Adrenal gland (tissue), 5 donors: ENCODE results near the gene IL1RAP.

Experiments used
- POLR2A ChIP-seq, 2 donors: fragments of 450-650 bp; IDR thresholded peaks; one replicate each; pipeline ENCODE4 v1.6.1; 2017; ENCODE audit warnings: antibody characterized with exemption in 2 of 2, mild to moderate bottlenecking in 2 of 2, moderate library complexity in 1 of 2
- TF ChIP-seq, protein P1 (sequence below), 6 experiments: fragments of 450-650 bp in 4 of 6; fragments of 200-600 bp in 2 of 6; sonication (generic) in 1 of 6; IDR thresholded peaks; 1 replicate in 5 of 6; 2 replicates in 1 of 6; pipeline versions ENCODE4 v1.5.1 to v1.8.0; 2016 to 2021; ENCODE audit warnings: antibody characterized with exemption in 6 of 6, mild to moderate bottlenecking in 2 of 6, moderate library complexity in 1 of 6
- donor health status: DM: no; HTN: no; CAD: no.

DNA sequence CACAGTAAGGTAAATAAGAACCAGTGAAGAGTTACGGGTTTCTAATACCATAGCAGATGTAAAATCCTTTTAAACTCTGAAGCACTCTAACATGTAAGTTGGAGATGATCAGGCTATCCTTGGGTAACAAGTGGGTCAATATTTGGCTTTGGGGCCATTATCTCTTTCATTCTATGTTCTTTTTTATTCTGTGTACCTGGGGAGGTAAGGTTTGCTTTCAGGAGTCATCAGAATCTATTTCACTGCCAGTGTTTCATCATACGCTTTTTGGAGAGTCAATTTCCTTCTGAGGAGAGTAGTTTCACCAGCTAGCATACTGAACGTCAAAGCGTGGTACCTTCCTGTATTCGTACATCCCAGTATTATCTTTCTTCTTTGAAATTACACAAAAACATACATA is 182.1 kb downstream of the IL1RAP start:
- TF ChIP-seq, protein P1, sequence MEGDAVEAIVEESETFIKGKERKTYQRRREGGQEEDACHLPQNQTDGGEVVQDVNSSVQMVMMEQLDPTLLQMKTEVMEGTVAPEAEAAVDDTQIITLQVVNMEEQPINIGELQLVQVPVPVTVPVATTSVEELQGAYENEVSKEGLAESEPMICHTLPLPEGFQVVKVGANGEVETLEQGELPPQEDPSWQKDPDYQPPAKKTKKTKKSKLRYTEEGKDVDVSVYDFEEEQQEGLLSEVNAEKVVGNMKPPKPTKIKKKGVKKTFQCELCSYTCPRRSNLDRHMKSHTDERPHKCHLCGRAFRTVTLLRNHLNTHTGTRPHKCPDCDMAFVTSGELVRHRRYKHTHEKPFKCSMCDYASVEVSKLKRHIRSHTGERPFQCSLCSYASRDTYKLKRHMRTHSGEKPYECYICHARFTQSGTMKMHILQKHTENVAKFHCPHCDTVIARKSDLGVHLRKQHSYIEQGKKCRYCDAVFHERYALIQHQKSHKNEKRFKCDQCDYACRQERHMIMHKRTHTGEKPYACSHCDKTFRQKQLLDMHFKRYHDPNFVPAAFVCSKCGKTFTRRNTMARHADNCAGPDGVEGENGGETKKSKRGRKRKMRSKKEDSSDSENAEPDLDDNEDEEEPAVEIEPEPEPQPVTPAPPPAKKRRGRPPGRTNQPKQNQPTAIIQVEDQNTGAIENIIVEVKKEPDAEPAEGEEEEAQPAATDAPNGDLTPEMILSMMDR (IDR thresholded peaks at IDR 0.05), result no peak
- TF ChIP-seq POLR2A (IDR thresholded peaks at IDR 0.05), result no peak
